ENCODE results near the gene CYTH3. TPM values are rescaled to one million over a fixed set of nuclear protein-coding genes. Genes with fewer than 3 reads are reported as not detected.

CYTH3 gene
- total and polyA plus RNA-seq, 2 of the 4 experiments (the other 2 are of a cell fraction), result 14.2 to 34.8 TPM

- peak; percentile 58 for DNase-seq
- peak overlapping the region; percentile 84 for H2BK5ac ChIP-seq (ENCODE audit: low read depth, low read length, poor library complexity, severe bottlenecking)
- no peaks in the 10 kb centered on the region for H3K36me3 ChIP-seq (ENCODE audit: control insufficient read depth, insufficient read depth, low read length)
- 70% methylated on average over 3 of the region's 8 CpGs; no CpG with 5 or more reads in 1 of the 2 experiments for WGBS, 2 experiments (ENCODE audit: extremely low coverage in 2 of 2, insufficient read length in 1 of 2)
- H2BK20ac ChIP-seq (ENCODE audit: low read depth, low read length), result peak overlapping the region; percentile 40; the same call in 1 of the 2 replicates
- BruUV-seq (replicated peaks), result no TSS peak
- TF ChIP-seq SMC3 (IDR thresholded peaks at IDR 0.05; ENCODE audit: low read depth, low read length), result no peak
- no peak for TF ChIP-seq NFE2L2 (IDR thresholded peaks at IDR 0.05; ENCODE audit: low read depth, low read length)
- no peak for TF ChIP-seq MXI1 (IDR thresholded peaks at IDR 0.05; ENCODE audit: borderline replicate concordance, low read depth, low read length)
- no peak for TF ChIP-seq BHLHE40 (IDR thresholded peaks at IDR 0.05; ENCODE audit: low read depth, low read length)
- TF ChIP-seq CHD1 (IDR thresholded peaks at IDR 0.05; ENCODE audit: low read depth, low read length), result no peak
- no peak for TF ChIP-seq CEBPB (IDR thresholded peaks at IDR 0.05; ENCODE audit: low read depth, low read length)
- TF ChIP-seq ELK1 (IDR thresholded peaks at IDR 0.05; ENCODE audit: borderline replicate concordance, low read depth, low read length), result no peak
- no peak for TF ChIP-seq MAZ (IDR thresholded peaks at IDR 0.05; ENCODE audit: borderline replicate concordance, low read depth, low read length)
- TF ChIP-seq MAFK (IDR thresholded peaks at IDR 0.05; ENCODE audit: low read depth, low read length), result no peak
- TF ChIP-seq RCOR1 (IDR thresholded peaks at IDR 0.05; ENCODE audit: insufficient replicate concordance, low read length), result no peak
- TF ChIP-seq USF2 (IDR thresholded peaks at IDR 0.05; ENCODE audit: low read depth, low read length), result no peak
- no peak for TF ChIP-seq RFX5 (IDR thresholded peaks at IDR 0.05; ENCODE audit: low read depth, low read length)
- H3K27me3 ChIP-seq (ENCODE audit: control insufficient read depth, insufficient read depth, low read length), result no peaks in the 10 kb centered on the region
- no peak overlapping the region for H3K56ac ChIP-seq (ENCODE audit: extremely low read depth, insufficient read depth, low read length)
- ATAC-seq (ENCODE audit: low read depth), result peak; percentile 34; the same call in 1 of the 2 replicates
- peaks cover 20% of the 10 kb centered on the region for H3K4me1 ChIP-seq (ENCODE audit: control insufficient read depth, insufficient read depth, low read length)
- H3K27ac ChIP-seq (ENCODE audit: insufficient read depth, low read length), result peak overlapping the region; percentile 68; the same call in 1 of the 2 replicates
- ChIA-PET POLR2A (ENCODE audit: unreplicated experiment) (no interaction called here), CTCF (interaction anchor here (0.6 to 1.3 kb wide), 5 partner anchors 8 to 86 kb away, joined by 3 to 7 read pairs (median 4); no protein-coding TSS in a partner anchor)
- peaks cover 23% of the 10 kb centered on the region for H3K9me1 ChIP-seq (ENCODE audit: insufficient read depth, low read length)
- H4K8ac ChIP-seq (ENCODE audit: low read depth in 2 of 2, low read length in 2 of 2), result peak overlapping the region in 1 of 2 experiments; percentile 44; a peak in 2 of 4 replicates
- no peaks in the 10 kb centered on the region for H3K9me3 ChIP-seq (ENCODE audit: control insufficient read depth, insufficient read depth, low read length)
- H3K4me2 ChIP-seq (ENCODE audit: low read depth, low read length), result peak overlapping the region; percentile 44; the same call in 1 of the 2 replicates
- dilution Hi-C loops (cut with HindIII; ENCODE audit: low sequenced_read_pairs, unreplicated experiment), result no loop called here
- no peak overlapping the region for H2AK9ac ChIP-seq (replicated peaks; ENCODE audit: low read depth, low read length, poor library complexity)
- no peak overlapping the region for H2AFZ ChIP-seq (replicated peaks; ENCODE audit: low read length, poor library complexity)
- peak overlapping the region; percentile 67 for H3K14ac ChIP-seq (replicated peaks; ENCODE audit: low read depth, low read length)
- H3K4me3 ChIP-seq (ENCODE audit: insufficient read depth, low read depth, low read length), result no peak overlapping the region
- no peak overlapping the region for H2AK5ac ChIP-seq (ENCODE audit: low read depth, low read length)
- H3K23ac ChIP-seq (ENCODE audit: low read depth, low read length), result no peak overlapping the region
- intact Hi-C loops (cut with micrococcal nuclease), result no loop called here
- no peak overlapping the region for H2BK15ac ChIP-seq (ENCODE audit: low read depth, low read length)
- peak overlapping the region; percentile 68; the same call in 1 of the 2 replicates for H4K91ac ChIP-seq (ENCODE audit: insufficient read depth, low read depth, low read length)
- no peak overlapping the region; the same call in 1 of the 2 replicates for H3K9ac ChIP-seq (ENCODE audit: low read depth, low read length)
- H3K18ac ChIP-seq (ENCODE audit: low read depth, low read length), result peak overlapping the region; percentile 62
- peaks cover 26 to 72% of the 10 kb centered on the region in 2 experiments for H3K79me1 ChIP-seq (ENCODE audit: low read depth in 1 of 2, low read length in 2 of 2)
- H2BK120ac ChIP-seq (ENCODE audit: low read depth, low read length), result peak overlapping the region; percentile 81
- peaks cover 4% of the 10 kb centered on the region; the same call in 1 of the 2 replicates for H4K20me1 ChIP-seq (ENCODE audit: insufficient read depth, low read length)
- no peak overlapping the region; the same call in 1 of the 2 replicates for H4K5ac ChIP-seq (ENCODE audit: low read depth, low read length)
- in situ Hi-C loops (cut with MboI; ENCODE audit: low sequenced_read_pairs), result no loop called here
- peak overlapping the region; percentile 9; the same call in 1 of the 2 replicates for H3K4ac ChIP-seq (ENCODE audit: low read depth, low read length)
Observed at GRCh38 chr7:6246251-6246917, 26.0 kb downstream of the CYTH3 start.
